PFSK-1 (cell line): ENCODE results near the gene ZNF330.

Experiments used
- POLR2AphosphoS5 ChIP-seq: IDR thresholded peaks from 2 replicates; pipeline ENCODE4 v1.6.1; 2012; ENCODE audit warnings: low read depth, mild to moderate bottlenecking, control low read depth, low read length, moderate library complexity
- TAF1 ChIP-seq: IDR thresholded peaks from 2 replicates; pipeline ENCODE4 v1.6.1; 2012; ENCODE audit warnings: low read length, control low read depth, borderline replicate concordance; ENCODE audit not compliant: insufficient read depth

DNA sequence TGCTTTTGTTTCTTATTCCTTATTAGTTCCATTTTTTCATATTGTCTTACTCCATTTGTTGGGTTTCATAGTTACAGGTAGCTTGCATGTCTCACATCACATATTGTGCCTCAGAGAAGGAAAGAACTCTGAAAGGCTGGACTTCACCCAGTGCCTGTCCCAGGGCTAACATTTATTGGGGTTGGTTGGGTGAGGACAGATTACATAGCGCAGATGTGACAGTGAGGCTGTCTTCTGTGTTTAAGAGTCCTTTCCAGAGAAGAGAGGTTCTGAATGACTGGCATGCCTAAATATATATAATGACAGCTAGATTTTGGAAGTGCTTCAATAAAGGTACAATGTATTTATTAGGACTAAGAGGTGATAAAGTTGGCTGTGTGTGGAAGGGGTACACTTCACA lies 2.7 kb downstream of the ZNF330 start:
- TF ChIP-seq TAF1 (no peak), POLR2AphosphoS5 (no peak)
